ENCODE data around the gene FAM216A. TPM values are rescaled to one million over a fixed set of nuclear protein-coding genes. Genes with fewer than 3 reads are reported as not detected.
A peak's percentile ranks its signal among the peaks of the same experiment; 100 is the strongest.
"Not testable (repeated sequence)": the region's sequence is repeated elsewhere in the genome, so short reads cannot be mapped to it uniquely, and the experiment has no call there.

Gene FAM216A
- total RNA-seq, 4 donors from 2014 or later: 6.2 to 10.4 (median 8.0) TPM

GRCh38 chr12:110505332-110505731 lies 36.7 kb downstream of the FAM216A start:
- intact Hi-C loops (cut with DNase I): no loop called here

GRCh38 chr12:110508071-110508586 lies 39.5 kb downstream of the FAM216A start:
- intact Hi-C loops (cut with DNase I): no loop called here
- no peaks in the 10 kb centered on the region for H3K36me3 ChIP-seq
- TF ChIP-seq EP300 (IDR thresholded peaks at IDR 0.05) (no peak), POLR2AphosphoS5 (IDR thresholded peaks at IDR 0.05) (no peak), POLR2A (IDR thresholded peaks at IDR 0.05; ENCODE audit: low read depth) (no peak), CTCF (IDR thresholded peaks at IDR 0.05) (no peak)
- 97% methylated on average over 4 of the region's 4 CpGs for WGBS
- no peaks in the 10 kb centered on the region for H3K9me3 ChIP-seq
- H3K27me3 ChIP-seq: no peaks in the 10 kb centered on the region
- H3K27ac ChIP-seq (replicated peaks in 1 of 4): no peak overlapping the region
- H3K4me3 ChIP-seq: no peak overlapping the region
- peaks cover 0 to 10% (median 6%) of the 10 kb centered on the region in 4 donors for H3K4me1 ChIP-seq
- no peak for DNase-seq (ENCODE audit: extremely low spot score)

More at GRCh38 chr12:110505332-110505731, 36.7 kb downstream of the FAM216A start:
- H3K9me3 ChIP-seq: no peaks in the 10 kb centered on the region
- H3K36me3 ChIP-seq: no peaks in the 10 kb centered on the region
- TF ChIP-seq CTCF (IDR thresholded peaks at IDR 0.05) (no peak), POLR2AphosphoS5 (IDR thresholded peaks at IDR 0.05) (no peak), POLR2A (IDR thresholded peaks at IDR 0.05; ENCODE audit: low read depth) (no peak), EP300 (IDR thresholded peaks at IDR 0.05) (no peak)
- H3K4me1 ChIP-seq: peaks cover 13 to 18% (median 15%) of the 10 kb centered on the region in 4 donors
- no peaks in the 10 kb centered on the region for H3K27me3 ChIP-seq
- H3K27ac ChIP-seq (replicated peaks in 1 of 4): no peak overlapping the region
- no peak overlapping the region for H3K4me3 ChIP-seq
- WGBS: 81% methylated on average over 3 of the region's 3 CpGs
- no peak for DNase-seq (ENCODE audit: extremely low spot score)

- intact Hi-C loops (cut with DNase I): no loop called here
- Histone ChIP-seq H3K4me1 (peaks cover 0 to 10% (median 6%) of the 10 kb centered on the region in 4 donors), H3K4me3 (no peak overlapping the region), H3K27me3 (no peaks in the 10 kb centered on the region), H3K27ac (replicated peaks in 1 of 4) (no peak overlapping the region), H3K9me3 (no peaks in the 10 kb centered on the region), H3K36me3 (no peaks in the 10 kb centered on the region)
- 81% methylated on average over 6 of the region's 6 CpGs for WGBS
- TF ChIP-seq EP300 (IDR thresholded peaks at IDR 0.05) (no peak), CTCF (IDR thresholded peaks at IDR 0.05) (no peak), POLR2AphosphoS5 (IDR thresholded peaks at IDR 0.05) (no peak), POLR2A (IDR thresholded peaks at IDR 0.05; ENCODE audit: low read depth) (no peak)
- DNase-seq (ENCODE audit: extremely low spot score): no peak
These were observed 45.2 kb downstream of the FAM216A start for GRCh38 chr12:110513842-110514241.

DNA sequence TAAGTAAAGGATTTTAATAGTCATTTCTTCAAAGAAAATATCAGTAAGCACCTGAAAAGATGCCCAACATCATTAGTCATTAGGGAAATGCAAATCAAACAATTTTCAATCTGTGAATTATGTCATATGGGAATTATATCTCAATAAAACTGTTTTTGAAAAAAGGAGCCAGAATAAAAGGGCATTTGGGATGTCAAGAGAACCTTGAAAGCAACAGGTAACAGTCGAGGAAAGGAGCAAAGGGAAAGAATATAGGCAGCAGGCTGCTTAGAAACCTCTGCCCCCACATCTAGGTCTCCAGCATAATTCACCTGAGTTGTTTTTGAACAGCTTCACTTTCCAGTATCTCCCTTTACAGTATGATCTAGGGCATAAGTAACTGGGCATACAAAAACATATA lies 45.7 kb downstream of the FAM216A start:
- Histone ChIP-seq H3K4me1 (peaks cover 0 to 10% (median 6%) of the 10 kb centered on the region in 4 donors), H3K4me3 (no peak overlapping the region), H3K9me3 (no peaks in the 10 kb centered on the region), H3K27me3 (no peaks in the 10 kb centered on the region), H3K36me3 (no peaks in the 10 kb centered on the region), H3K27ac (replicated peaks in 1 of 4) (no peak overlapping the region)
- 70% methylated on average over 1 of the region's 1 CpG for WGBS
- intact Hi-C loops (cut with DNase I): no loop called here
- DNase-seq (ENCODE audit: extremely low spot score): no peak
- TF ChIP-seq EP300 (IDR thresholded peaks at IDR 0.05) (no peak), POLR2AphosphoS5 (IDR thresholded peaks at IDR 0.05) (no peak), POLR2A (IDR thresholded peaks at IDR 0.05; ENCODE audit: low read depth) (no peak), CTCF (IDR thresholded peaks at IDR 0.05) (no peak)

DNA sequence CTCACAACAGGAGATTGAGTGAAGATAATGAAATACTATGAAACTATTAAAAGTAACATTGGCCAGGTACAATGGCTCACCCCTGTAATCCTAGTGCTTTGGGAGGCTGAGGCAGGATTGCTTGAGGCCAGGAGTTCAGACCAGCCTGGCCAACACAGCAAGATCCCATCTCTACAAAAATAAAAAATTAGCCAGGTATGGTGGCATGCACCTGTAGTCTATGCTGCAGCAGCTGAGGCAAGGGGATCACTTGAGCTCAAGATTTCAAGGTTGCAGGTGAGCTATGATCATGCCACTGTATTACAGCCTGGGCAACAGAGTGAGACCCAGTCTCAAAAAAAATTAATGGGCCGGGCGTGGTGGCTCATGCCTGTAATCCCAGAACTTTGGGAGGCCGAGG lies 48.4 kb downstream of the FAM216A start:
- Histone ChIP-seq H3K9me3 (no peaks in the 10 kb centered on the region), H3K4me1 (peaks cover 0 to 10% (median 6%) of the 10 kb centered on the region in 4 donors), H3K27me3 (no peaks in the 10 kb centered on the region), H3K4me3 (no peak overlapping the region), H3K36me3 (no peaks in the 10 kb centered on the region), H3K27ac (replicated peaks in 1 of 4) (no peak overlapping the region)
- no peak for DNase-seq (ENCODE audit: extremely low spot score)
- intact Hi-C loops (cut with DNase I): no loop called here
- no peak for TF ChIP-seq POLR2AphosphoS5 (IDR thresholded peaks at IDR 0.05)
- no peak for TF ChIP-seq EP300 (IDR thresholded peaks at IDR 0.05)
- no peak for TF ChIP-seq POLR2A (IDR thresholded peaks at IDR 0.05; ENCODE audit: low read depth)
- TF ChIP-seq CTCF (IDR thresholded peaks at IDR 0.05): no peak
- 90% methylated on average over 3 of the region's 3 CpGs for WGBS

GRCh38 chr12:110518014-110518413 lies 49.4 kb downstream of the FAM216A start:
- intact Hi-C loops (cut with DNase I); H3K4me3 ChIP-seq; H3K9me3 ChIP-seq; H3K36me3 ChIP-seq; H3K27me3 ChIP-seq; H3K4me1 ChIP-seq; H3K27ac ChIP-seq (replicated peaks in 1 of 4); DNase-seq (ENCODE audit: extremely low spot score): not testable (repeated sequence)
- WGBS: 96% methylated on average over 8 of the region's 8 CpGs

DNA sequence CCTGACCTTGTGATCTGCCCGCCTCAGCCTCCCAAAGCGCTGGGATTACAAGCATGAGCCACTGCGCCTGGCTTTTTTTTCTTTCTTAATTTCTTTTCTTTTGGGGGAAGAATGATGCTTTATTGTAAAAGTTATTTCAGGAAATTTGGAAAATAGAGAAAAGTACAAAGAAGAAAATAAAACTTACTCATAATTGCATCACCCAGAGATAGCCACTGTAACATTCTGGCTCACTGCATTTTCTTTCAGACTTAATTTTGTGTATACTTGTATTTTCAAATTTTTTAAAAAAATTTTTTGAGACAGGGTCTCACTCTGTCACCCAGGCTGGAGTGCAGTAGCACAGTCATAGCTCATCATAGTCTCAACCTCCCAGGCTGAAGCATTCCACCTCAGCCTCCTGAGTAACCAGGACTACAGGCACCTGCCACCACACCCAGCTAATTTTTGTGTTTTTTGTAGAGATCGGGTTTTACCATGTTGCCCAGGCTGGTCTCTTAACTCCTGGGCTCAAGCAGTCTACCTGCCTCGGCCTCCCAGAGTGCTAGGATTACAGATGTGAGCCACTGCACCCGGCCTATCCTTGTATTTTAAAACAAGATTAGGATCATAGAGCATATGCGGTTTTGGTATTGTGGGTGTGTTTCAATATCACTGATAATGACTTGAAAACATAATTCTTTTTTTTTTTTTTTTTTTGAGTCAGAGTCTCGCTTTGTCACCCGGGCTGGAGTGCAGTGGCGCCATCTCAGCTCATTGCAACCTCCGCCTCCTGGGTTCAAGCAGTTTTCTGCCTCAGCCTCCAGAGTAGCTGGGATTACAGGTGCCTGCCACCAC lies 52.4 kb downstream of the FAM216A start:
- DNase-seq (ENCODE audit: extremely low spot score): peak; percentile 5
- H3K36me3 ChIP-seq; H3K27ac ChIP-seq (replicated peaks in 1 of 4); H3K9me3 ChIP-seq; H3K4me3 ChIP-seq; intact Hi-C loops (cut with DNase I); H3K4me1 ChIP-seq; H3K27me3 ChIP-seq: not testable (repeated sequence)
- 80% methylated on average over 11 of the region's 11 CpGs for WGBS

All from esophagus muscularis mucosa (tissue), 4 donors.